ENCODE results near the gene MT1H. TPM values are rescaled to one million over a fixed set of nuclear protein-coding genes. Genes with fewer than 3 reads are reported as not detected.

MT1H gene
- not detected for polyA plus RNA-seq (2012; ENCODE audit: insufficient read length, low read depth)

DNA sequence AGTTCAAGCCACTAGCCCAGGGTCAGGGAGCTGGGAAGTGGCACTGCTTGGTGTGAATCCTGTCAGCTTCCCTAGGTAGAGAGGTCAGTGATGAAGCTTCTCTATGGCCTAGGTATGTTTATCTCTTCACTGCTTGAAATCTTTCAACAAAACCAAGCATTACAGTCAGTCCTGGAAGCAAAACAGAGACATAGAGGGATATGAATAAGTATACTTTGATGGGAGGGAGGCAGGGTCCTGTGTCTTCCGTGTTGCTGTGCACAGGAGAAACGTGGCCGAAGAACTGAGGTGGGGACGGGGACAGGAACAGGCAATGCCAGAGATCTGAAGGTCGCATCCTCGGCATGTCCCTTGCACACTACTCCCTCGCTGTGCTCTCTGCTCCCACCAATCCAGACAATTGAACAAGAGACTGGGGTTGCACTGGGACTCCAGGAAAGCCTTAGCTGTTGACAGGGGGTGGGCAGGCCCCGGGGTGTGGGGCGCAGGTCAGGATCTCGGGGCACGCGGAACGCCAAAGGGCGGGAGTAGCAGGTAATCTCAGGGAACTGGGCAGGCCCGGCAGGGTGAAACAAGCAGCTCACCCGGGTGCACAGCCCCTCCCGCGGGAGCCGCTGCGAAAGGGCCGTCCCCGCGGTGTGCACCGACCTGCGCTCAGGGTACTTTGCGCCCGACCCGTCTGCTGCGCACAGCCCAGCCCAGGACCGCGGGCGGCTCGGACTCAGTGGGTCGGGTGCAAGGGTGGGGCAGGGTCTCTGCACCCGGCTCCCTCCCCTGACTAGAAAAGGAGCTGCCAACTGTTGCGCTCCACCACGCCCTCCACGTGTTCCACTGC, at the start of gene MT1H:
MT1H (plus strand) TSS at position 810 of the 835 bp plus-strand sequence. CDS start 71 bp downstream, outside the sequence.
- TF ChIP-seq TAF1 (IDR thresholded peaks at IDR 0.05; ENCODE audit: borderline replicate concordance, insufficient read depth, low read length) (no peak), POLR2AphosphoS5 (IDR thresholded peaks at IDR 0.05; ENCODE audit: low read depth, low read length) (no peak), SIN3A (IDR thresholded peaks at IDR 0.05; ENCODE audit: borderline replicate concordance, insufficient read depth, low read length) (no peak)
- TF ChIP-seq, protein P1, sequence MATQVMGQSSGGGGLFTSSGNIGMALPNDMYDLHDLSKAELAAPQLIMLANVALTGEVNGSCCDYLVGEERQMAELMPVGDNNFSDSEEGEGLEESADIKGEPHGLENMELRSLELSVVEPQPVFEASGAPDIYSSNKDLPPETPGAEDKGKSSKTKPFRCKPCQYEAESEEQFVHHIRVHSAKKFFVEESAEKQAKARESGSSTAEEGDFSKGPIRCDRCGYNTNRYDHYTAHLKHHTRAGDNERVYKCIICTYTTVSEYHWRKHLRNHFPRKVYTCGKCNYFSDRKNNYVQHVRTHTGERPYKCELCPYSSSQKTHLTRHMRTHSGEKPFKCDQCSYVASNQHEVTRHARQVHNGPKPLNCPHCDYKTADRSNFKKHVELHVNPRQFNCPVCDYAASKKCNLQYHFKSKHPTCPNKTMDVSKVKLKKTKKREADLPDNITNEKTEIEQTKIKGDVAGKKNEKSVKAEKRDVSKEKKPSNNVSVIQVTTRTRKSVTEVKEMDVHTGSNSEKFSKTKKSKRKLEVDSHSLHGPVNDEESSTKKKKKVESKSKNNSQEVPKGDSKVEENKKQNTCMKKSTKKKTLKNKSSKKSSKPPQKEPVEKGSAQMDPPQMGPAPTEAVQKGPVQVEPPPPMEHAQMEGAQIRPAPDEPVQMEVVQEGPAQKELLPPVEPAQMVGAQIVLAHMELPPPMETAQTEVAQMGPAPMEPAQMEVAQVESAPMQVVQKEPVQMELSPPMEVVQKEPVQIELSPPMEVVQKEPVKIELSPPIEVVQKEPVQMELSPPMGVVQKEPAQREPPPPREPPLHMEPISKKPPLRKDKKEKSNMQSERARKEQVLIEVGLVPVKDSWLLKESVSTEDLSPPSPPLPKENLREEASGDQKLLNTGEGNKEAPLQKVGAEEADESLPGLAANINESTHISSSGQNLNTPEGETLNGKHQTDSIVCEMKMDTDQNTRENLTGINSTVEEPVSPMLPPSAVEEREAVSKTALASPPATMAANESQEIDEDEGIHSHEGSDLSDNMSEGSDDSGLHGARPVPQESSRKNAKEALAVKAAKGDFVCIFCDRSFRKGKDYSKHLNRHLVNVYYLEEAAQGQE (IDR thresholded peaks at IDR 0.05; ENCODE audit: insufficient read depth in 1 of 2, low read depth in 2 of 2, low read length in 2 of 2): no peak

DNA sequence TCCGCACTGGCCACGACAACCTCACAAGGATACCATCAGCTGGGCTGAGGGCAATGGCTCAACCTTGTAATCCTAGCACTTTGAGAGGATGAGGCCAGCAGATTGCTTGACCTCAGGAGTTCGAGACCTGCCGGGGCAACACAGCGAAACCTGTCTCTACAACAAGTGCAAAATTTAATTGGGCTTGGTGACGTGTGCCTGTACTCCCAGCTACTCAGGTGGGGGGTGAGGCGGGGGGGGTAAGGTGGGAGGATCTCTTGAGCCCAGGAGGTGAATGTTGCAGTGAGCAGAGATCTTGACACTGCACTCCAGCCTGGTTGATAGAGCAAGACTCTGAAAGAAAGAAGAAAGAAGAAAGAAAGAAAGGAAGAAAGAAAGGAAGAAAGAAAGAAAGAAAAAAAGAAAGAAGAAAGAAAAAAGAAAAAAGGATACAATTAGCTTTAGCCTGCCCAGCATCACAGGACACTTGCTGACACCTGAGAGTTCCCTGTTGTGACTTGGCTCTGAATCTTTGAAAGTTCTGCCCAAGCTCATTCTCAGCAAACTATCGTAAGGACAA, 49.2 kb upstream of the MT1H start:
- TF ChIP-seq TAF1 (IDR thresholded peaks at IDR 0.05; ENCODE audit: borderline replicate concordance, insufficient read depth, low read length): no peak
- TF ChIP-seq, protein P1 (IDR thresholded peaks at IDR 0.05; ENCODE audit: insufficient read depth in 1 of 2, low read depth in 2 of 2, low read length in 2 of 2): no peak
- no peak for TF ChIP-seq SIN3A (IDR thresholded peaks at IDR 0.05; ENCODE audit: borderline replicate concordance, insufficient read depth, low read length)
- TF ChIP-seq FOXP2 (optimal IDR thresholded peaks at IDR 0.05; ENCODE audit: borderline replicate concordance, extremely low read depth, extremely low read length, insufficient read depth): no peak
- no peak for TF ChIP-seq POLR2AphosphoS5 (IDR thresholded peaks at IDR 0.05; ENCODE audit: low read depth, low read length)

GRCh38 chr16:56623637-56624036, 46.0 kb upstream of the MT1H start:
- TF ChIP-seq, protein P1 (IDR thresholded peaks at IDR 0.05; ENCODE audit: insufficient read depth in 1 of 2, low read depth in 2 of 2, low read length in 2 of 2): no peak
- no peak for TF ChIP-seq FOXP2 (optimal IDR thresholded peaks at IDR 0.05; ENCODE audit: borderline replicate concordance, extremely low read depth, extremely low read length, insufficient read depth)
- TF ChIP-seq SIN3A (IDR thresholded peaks at IDR 0.05; ENCODE audit: borderline replicate concordance, insufficient read depth, low read length): no peak
- TF ChIP-seq POLR2AphosphoS5 (IDR thresholded peaks at IDR 0.05; ENCODE audit: low read depth, low read length): no peak

DNA sequence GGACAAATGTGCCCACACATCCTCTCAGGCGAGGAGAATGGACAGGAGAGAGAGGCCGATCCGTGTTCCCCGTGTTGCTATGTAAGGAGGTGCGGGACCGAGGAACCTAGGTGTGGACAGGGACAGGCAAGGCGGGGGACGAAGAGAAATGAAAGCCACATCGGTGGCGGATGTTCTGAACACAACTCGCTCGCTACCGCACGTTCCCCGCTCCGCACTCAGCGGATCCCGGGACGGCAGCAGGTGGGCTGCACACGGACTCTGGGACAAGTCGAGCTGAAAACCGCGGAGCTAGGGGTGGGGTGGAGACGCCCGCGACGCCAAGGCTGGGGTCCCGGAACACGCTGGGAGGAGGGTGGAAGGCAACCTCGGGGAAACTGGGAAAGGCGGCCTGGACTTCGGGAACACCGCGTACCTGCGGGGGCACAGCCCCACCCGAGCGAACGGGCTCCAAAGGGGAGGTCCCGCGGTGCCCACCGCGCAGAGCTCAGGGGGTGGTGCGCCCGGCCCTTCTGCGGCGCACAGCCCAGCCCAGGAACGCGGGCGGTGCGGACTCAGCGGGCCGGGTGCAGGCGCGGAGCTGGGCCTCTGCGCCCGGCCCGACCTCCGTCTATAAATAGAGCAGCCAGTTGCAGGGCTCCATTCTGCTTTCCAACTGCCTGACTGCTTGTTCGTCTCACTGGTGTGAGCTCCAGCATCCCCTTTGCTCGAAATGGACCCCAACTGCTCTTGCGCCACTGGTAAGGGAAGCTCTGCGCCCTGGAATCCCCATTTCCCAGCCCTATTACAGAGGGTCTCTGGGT, 44.3 kb upstream of the MT1H start, which contains the start of gene MT1E:
MT1E (plus strand) TSS at position 642 of the 803 bp plus-strand sequence; CDS start at position 713, 71 bp downstream.
- TF ChIP-seq TAF1 (IDR thresholded peaks at IDR 0.05; ENCODE audit: borderline replicate concordance, insufficient read depth, low read length) (no peak), POLR2AphosphoS5 (IDR thresholded peaks at IDR 0.05; ENCODE audit: low read depth, low read length) (no peak)
- TF ChIP-seq, protein P1 (IDR thresholded peaks at IDR 0.05; ENCODE audit: insufficient read depth in 1 of 2, low read depth in 2 of 2, low read length in 2 of 2): no peak

All from PFSK-1 (cell line).